ENCODE measurements around the gene PXYLP1. TPM values are rescaled to one million over a fixed set of nuclear protein-coding genes. Genes with fewer than 3 reads are reported as not detected.

Gene PXYLP1
- total RNA-seq, 1 experiment from 2014 or later: 6.2 TPM

DNA sequence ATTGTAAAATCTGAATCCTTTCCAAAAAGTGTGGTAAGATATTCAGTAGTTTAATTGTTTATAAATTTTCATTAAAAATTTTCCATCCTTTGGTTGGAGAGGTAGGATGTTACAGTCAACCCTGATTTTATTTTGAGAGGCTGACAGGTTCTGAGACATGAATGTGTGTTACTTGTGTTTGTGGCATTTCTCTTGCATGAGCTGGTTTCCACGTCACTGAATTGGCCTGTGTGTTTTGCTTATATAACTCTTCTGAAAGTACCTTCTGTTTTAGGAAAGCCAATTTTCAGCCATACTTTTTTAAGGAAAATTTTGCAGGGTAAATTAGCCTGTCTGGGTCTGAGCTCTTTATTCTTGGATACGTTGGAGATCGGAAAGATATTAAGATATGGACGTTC is 30.7 kb downstream of the PXYLP1 start:
- no peaks in the 10 kb centered on the region for H3F3A ChIP-seq (ENCODE audit: low read length, unreplicated experiment)
- H4K20me1 ChIP-seq (ENCODE audit: low read length): no peaks in the 10 kb centered on the region
- H3K36me3 ChIP-seq (ENCODE audit: low read depth, low read length): no peaks in the 10 kb centered on the region
- no peak overlapping the region for H3K9ac ChIP-seq (ENCODE audit: low read length)
- intact Hi-C loops (cut with micrococcal nuclease): no loop called here
- H2AFZ ChIP-seq (ENCODE audit: low read length): no peak overlapping the region
- H3K4me1 ChIP-seq (ENCODE audit: insufficient read depth, low read length): no peaks in the 10 kb centered on the region
- DNase-seq (no peak), ATAC-seq (no peak)
- H3K9me3 ChIP-seq (ENCODE audit: low read length): no peaks in the 10 kb centered on the region
- ChIA-PET POLR2A (ENCODE audit: unreplicated experiment) (no interaction called here), CTCF (no interaction called here)
- H3K79me2 ChIP-seq (ENCODE audit: low read length): no peaks in the 10 kb centered on the region
- no peak overlapping the region for H3K4me2 ChIP-seq (ENCODE audit: low read length)
- no peak overlapping the region for H3K27ac ChIP-seq (ENCODE audit: low read length)
- H3K9me2 ChIP-seq (replicated peaks; ENCODE audit: low read length): no peaks in the 10 kb centered on the region
- no TSS peak for BruUV-seq (replicated peaks)
- no peaks in the 10 kb centered on the region for H3K27me3 ChIP-seq (ENCODE audit: low read length)
- H3K4me3 ChIP-seq (ENCODE audit: low read length): no peak overlapping the region
- TF ChIP-seq EZH2phosphoT487 (IDR thresholded peaks at IDR 0.05; ENCODE audit: borderline replicate concordance, low read length) (no peak), EZH2 (IDR thresholded peaks at IDR 0.05; ENCODE audit: low read length, unreplicated experiment) (no peak)
- TF ChIP-seq, protein P1, sequence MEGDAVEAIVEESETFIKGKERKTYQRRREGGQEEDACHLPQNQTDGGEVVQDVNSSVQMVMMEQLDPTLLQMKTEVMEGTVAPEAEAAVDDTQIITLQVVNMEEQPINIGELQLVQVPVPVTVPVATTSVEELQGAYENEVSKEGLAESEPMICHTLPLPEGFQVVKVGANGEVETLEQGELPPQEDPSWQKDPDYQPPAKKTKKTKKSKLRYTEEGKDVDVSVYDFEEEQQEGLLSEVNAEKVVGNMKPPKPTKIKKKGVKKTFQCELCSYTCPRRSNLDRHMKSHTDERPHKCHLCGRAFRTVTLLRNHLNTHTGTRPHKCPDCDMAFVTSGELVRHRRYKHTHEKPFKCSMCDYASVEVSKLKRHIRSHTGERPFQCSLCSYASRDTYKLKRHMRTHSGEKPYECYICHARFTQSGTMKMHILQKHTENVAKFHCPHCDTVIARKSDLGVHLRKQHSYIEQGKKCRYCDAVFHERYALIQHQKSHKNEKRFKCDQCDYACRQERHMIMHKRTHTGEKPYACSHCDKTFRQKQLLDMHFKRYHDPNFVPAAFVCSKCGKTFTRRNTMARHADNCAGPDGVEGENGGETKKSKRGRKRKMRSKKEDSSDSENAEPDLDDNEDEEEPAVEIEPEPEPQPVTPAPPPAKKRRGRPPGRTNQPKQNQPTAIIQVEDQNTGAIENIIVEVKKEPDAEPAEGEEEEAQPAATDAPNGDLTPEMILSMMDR (conservative IDR thresholded peaks at IDR 0.05; ENCODE audit: low read depth, low read length): no peak

DNA sequence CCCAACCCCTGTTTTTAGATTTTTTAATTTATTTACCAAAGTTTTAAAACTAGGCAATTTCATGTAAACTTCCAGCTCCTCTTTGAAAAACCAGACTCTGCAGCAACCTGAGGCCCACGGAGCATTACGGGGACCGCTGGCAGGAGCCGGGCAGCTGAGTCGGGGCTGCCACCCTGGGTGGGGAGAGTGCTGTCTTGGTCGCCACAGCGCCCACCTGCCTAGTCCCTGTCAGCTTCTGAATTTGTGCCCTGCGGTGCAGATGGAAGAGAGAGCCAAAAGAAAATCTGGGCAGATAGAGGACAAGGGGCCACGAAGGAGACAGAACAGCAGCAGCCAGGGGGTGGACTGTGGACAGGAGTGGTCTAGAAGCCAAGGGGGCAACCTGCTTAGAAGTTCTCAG is 34.6 kb downstream of the PXYLP1 start:
- TF ChIP-seq, protein P1 (conservative IDR thresholded peaks at IDR 0.05; ENCODE audit: low read depth, low read length): no peak
- TF ChIP-seq EZH2phosphoT487 (IDR thresholded peaks at IDR 0.05; ENCODE audit: borderline replicate concordance, low read length) (no peak), EZH2 (IDR thresholded peaks at IDR 0.05; ENCODE audit: low read length, unreplicated experiment) (no peak)
- POLR2A ChIA-PET (ENCODE audit: unreplicated experiment): no interaction called here

DNA sequence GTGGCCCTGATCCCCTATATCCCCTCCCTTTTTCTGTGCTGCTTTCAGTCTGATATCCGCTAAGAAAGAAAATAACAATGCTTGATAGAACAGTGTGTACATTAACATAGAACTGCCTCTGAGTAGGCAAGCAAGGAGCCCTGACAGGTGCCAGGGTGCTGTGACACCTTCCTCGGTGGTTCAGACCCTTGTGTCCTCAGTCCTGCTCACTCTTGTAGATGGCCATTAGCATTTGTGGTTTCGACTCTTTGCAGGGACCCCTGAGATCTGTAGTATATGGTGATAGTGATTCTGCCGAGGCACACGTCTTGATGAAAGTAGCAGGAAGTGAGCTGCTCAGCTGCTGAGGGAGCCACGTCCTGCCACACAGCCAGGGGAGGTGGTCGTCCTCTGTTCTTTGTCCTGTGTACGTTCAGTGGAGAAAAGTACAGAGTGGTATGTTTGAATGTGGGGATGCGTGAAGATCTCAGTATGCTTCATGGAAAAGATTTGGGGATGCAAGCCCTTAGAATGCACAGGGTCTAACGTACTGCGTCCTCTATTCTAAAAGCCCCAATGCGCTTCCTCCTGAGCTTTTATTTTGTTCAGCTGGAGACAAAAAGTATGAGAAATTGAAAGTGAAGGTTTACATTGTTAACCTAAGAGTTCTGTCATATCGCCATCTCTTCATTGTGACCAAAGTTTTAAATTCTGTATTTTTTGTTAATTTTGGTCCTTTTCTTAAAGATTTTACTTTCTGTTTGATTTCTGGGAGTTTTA is 35.4 kb downstream of the PXYLP1 start:
- Histone ChIP-seq H3K9me3 (ENCODE audit: low read length) (no peaks in the 10 kb centered on the region), H4K20me1 (ENCODE audit: low read length) (no peaks in the 10 kb centered on the region), H3K27me3 (ENCODE audit: low read length) (no peaks in the 10 kb centered on the region), H3F3A (ENCODE audit: low read length, unreplicated experiment) (no peaks in the 10 kb centered on the region), H3K4me1 (ENCODE audit: insufficient read depth, low read length) (no peaks in the 10 kb centered on the region), H3K36me3 (ENCODE audit: low read depth, low read length) (no peaks in the 10 kb centered on the region), H3K79me2 (ENCODE audit: low read length) (no peaks in the 10 kb centered on the region), H2AFZ (ENCODE audit: low read length) (no peak overlapping the region), H3K4me2 (ENCODE audit: low read length) (no peak overlapping the region), H3K4me3 (ENCODE audit: low read length) (no peak overlapping the region), H3K9ac (ENCODE audit: low read length) (no peak overlapping the region), H3K9me2 (replicated peaks; ENCODE audit: low read length) (no peaks in the 10 kb centered on the region), H3K27ac (ENCODE audit: low read length) (no peak overlapping the region)
- ChIA-PET CTCF (no interaction called here), POLR2A (ENCODE audit: unreplicated experiment) (no interaction called here)
- no TSS peak for BruUV-seq (replicated peaks)
- TF ChIP-seq, protein P1 (conservative IDR thresholded peaks at IDR 0.05; ENCODE audit: low read depth, low read length): no peak
- TF ChIP-seq EZH2phosphoT487 (IDR thresholded peaks at IDR 0.05; ENCODE audit: borderline replicate concordance, low read length) (no peak), EZH2 (IDR thresholded peaks at IDR 0.05; ENCODE audit: low read length, unreplicated experiment) (no peak)
- intact Hi-C loops (cut with micrococcal nuclease): no loop called here
- ATAC-seq (no peak), DNase-seq (no peak)

More for the DNA sequence above, 34.6 kb downstream of the PXYLP1 start:
- Histone ChIP-seq H3K9ac (ENCODE audit: low read length) (no peak overlapping the region), H3K9me3 (ENCODE audit: low read length) (no peaks in the 10 kb centered on the region), H4K20me1 (ENCODE audit: low read length) (no peaks in the 10 kb centered on the region), H3F3A (ENCODE audit: low read length, unreplicated experiment) (no peaks in the 10 kb centered on the region), H3K9me2 (replicated peaks; ENCODE audit: low read length) (no peaks in the 10 kb centered on the region), H3K79me2 (ENCODE audit: low read length) (no peaks in the 10 kb centered on the region), H3K36me3 (ENCODE audit: low read depth, low read length) (no peaks in the 10 kb centered on the region), H2AFZ (ENCODE audit: low read length) (no peak overlapping the region), H3K27ac (ENCODE audit: low read length) (no peak overlapping the region), H3K4me1 (ENCODE audit: insufficient read depth, low read length) (no peaks in the 10 kb centered on the region), H3K4me2 (ENCODE audit: low read length) (no peak overlapping the region), H3K4me3 (ENCODE audit: low read length) (no peak overlapping the region), H3K27me3 (ENCODE audit: low read length) (no peaks in the 10 kb centered on the region)
- BruUV-seq (replicated peaks): no TSS peak
- CTCF ChIA-PET: no interaction called here
- ATAC-seq (no peak), DNase-seq (no peak)
- intact Hi-C loops (cut with micrococcal nuclease): no loop called here
